Measurements from ENCODE around the gene ASCL3. TPM values are rescaled to one million over a fixed set of nuclear protein-coding genes. Genes with fewer than 3 reads are reported as not detected.

The ASCL3 gene
- total RNA-seq, 4 donors from 2014 or later, result not detected

DNA sequence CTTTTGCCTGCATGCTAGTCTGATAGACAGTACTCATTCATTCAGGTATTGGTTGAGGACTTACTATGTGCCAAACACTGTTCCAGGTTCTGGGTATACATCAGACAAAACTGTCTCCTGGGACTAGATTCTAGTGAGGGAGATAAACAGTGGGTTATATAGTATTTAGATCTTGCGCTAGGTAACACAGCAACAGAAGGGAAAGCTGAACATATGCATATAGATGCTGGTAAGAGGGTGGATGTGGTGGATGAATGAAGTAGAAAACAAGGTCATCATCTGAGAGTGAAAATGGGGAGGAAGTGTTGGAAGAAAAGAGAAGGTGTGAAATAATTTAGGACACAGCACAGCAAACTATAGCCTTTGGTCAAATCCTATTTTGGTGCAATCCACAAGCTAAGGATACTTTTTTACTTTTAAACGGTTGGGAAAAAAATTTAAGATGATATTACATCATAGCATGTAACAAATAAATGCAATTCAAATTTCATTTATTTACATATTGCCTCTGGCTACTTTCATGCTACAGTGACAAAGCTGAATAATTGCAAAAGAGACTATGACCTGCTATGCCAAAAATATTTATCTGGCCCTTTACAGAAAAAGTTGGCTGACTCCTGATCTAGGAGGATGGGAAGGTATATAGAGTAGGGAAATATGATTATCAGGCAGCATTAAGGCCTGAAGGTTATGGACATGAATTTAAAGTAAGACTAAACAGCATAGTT lies 28.5 kb upstream of the ASCL3 start:
- TF ChIP-seq, protein P1, sequence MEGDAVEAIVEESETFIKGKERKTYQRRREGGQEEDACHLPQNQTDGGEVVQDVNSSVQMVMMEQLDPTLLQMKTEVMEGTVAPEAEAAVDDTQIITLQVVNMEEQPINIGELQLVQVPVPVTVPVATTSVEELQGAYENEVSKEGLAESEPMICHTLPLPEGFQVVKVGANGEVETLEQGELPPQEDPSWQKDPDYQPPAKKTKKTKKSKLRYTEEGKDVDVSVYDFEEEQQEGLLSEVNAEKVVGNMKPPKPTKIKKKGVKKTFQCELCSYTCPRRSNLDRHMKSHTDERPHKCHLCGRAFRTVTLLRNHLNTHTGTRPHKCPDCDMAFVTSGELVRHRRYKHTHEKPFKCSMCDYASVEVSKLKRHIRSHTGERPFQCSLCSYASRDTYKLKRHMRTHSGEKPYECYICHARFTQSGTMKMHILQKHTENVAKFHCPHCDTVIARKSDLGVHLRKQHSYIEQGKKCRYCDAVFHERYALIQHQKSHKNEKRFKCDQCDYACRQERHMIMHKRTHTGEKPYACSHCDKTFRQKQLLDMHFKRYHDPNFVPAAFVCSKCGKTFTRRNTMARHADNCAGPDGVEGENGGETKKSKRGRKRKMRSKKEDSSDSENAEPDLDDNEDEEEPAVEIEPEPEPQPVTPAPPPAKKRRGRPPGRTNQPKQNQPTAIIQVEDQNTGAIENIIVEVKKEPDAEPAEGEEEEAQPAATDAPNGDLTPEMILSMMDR (IDR thresholded peaks at IDR 0.05), result no peak
- TF ChIP-seq POLR2A (IDR thresholded peaks at IDR 0.05) (no peak), POLR2AphosphoS5 (IDR thresholded peaks at IDR 0.05) (no peak), EP300 (IDR thresholded peaks at IDR 0.05) (no peak)
- Histone ChIP-seq H3K4me1 (no peaks in the 10 kb centered on the region), H3K9me3 (no peaks in the 10 kb centered on the region), H3K27ac (no peak overlapping the region), H3K4me3 (no peak overlapping the region), H3K36me3 (no peaks in the 10 kb centered on the region), H3K27me3 (no peaks in the 10 kb centered on the region)
- 65 to 71% methylated on average over 2 of the region's 2 CpGs for whole genome bisulfite sequencing, 2 donors (ENCODE audit: low coverage in 1 of 2)
- no peak for ATAC-seq

DNA sequence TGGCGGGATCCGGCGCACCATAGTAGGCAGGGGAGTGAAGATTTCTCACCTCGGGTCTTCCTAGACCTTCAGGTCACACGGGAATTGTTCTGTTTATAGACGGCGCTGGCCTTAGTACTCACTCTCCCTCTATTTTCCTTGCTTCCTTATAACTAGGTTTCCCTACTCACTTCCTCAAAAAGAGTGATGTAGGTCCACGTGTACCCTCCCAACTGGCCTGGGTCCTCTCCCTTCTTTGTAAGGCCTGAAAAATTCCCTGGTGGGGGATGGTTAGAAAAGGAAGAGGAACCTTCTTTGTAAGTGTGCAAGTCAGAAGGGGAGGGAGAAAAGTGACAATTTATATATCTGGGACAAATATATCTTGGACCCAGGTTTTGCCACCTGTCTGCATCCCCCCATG lies 24.4 kb upstream of the ASCL3 start:
- TF ChIP-seq, protein P1 (IDR thresholded peaks at IDR 0.05), result no peak
- TF ChIP-seq EP300 (IDR thresholded peaks at IDR 0.05), result no peak
- TF ChIP-seq POLR2A (IDR thresholded peaks at IDR 0.05), result no peak
- no peak for TF ChIP-seq POLR2AphosphoS5 (IDR thresholded peaks at IDR 0.05)
- no peak overlapping the region for H3K27ac ChIP-seq
- no peak for ATAC-seq
- no peaks in the 10 kb centered on the region for H3K36me3 ChIP-seq
- H3K9me3 ChIP-seq, result no peaks in the 10 kb centered on the region
- no peaks in the 10 kb centered on the region for H3K27me3 ChIP-seq
- H3K4me1 ChIP-seq, result peaks cover 5 to 30% (median 18%) of the 10 kb centered on the region in 3 donors
- 80 to 87% methylated on average over 1 to 4 of the region's 8 CpGs for WGBS, 2 donors (ENCODE audit: low coverage in 1 of 2)
- H3K4me3 ChIP-seq, result no peak overlapping the region

DNA sequence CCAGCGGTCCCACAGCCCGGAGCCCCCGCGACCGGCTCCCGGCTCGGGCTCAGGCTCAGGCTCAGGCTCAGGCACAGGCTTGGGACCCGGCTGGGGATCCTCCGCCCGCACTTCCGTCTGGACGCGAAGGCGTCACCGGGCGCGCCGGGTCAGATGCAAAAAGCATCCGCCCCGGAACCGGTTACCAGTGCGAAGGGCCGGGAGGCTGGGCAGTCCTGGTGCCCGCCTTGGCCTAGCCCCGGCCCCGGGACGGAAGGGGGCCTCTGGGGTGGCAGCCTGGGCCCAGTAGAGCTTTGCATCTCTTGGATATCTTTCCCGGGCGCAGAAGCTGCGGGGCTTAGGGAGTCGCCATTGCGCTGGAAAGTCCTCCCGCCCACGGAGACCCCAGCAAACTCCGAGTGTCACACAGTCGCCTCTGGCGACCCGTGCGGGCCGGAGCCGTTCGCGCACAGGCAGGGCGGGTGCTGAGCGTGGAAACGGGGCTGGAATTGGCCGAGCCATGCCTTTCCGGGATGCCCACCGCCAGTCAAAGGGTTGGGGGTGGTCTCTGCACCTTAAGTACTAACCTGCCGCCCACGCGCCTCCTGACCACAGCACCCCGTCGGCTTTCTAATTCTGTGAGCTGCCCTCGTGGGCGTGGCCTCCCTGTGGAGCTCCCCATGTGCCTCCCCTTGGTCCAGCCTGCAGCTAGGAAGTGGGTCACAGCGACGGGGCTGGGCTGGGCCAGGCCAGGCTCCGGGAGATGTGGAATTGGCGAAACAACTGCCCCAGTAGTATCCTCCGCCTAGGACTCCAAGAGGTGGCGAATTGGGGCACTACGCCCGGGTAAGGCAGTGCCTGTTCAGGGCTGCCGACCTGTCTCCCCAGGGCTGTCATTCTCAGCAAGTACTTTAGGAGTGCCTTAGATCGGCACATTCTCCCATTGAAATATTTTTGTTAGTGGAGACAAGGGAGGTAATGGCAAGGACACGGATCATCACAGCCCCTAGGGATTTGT lies 21.8 kb upstream of the ASCL3 start, which contains the start of gene TMEM9B:
TMEM9B (minus strand) TSS at position 119 of the 997 bp plus-strand sequence. CDS start 129 bp downstream, outside the sequence.
- Histone ChIP-seq H3K36me3 (peaks cover 0 to 9% of the 10 kb centered on the region in 2 donors), H3K9me3 (no peaks in the 10 kb centered on the region), H3K27ac (peak within 1 kb of the TSS; percentile 83 to 96 (median 94)), H3K4me3 (peak within 1 kb of the TSS; percentile 83 to 89), H3K4me1 (peaks cover 5 to 50% (median 18%) of the 10 kb centered on the region in 3 donors), H3K27me3 (no peaks in the 10 kb centered on the region)
- peak; percentile 97 for ATAC-seq
- WGBS, 2 donors (ENCODE audit: low coverage in 1 of 2), result 0% methylated on average over 4 to 15 of the region's 67 CpGs
- TF ChIP-seq EP300 (IDR thresholded peaks at IDR 0.05) (no peak), POLR2AphosphoS5 (IDR thresholded peaks at IDR 0.05) (peak; percentile 89), POLR2A (IDR thresholded peaks at IDR 0.05) (peak; percentile 92)
- TF ChIP-seq, protein P1 (IDR thresholded peaks at IDR 0.05), result peak in 1 of 4 experiments; percentile 18

DNA sequence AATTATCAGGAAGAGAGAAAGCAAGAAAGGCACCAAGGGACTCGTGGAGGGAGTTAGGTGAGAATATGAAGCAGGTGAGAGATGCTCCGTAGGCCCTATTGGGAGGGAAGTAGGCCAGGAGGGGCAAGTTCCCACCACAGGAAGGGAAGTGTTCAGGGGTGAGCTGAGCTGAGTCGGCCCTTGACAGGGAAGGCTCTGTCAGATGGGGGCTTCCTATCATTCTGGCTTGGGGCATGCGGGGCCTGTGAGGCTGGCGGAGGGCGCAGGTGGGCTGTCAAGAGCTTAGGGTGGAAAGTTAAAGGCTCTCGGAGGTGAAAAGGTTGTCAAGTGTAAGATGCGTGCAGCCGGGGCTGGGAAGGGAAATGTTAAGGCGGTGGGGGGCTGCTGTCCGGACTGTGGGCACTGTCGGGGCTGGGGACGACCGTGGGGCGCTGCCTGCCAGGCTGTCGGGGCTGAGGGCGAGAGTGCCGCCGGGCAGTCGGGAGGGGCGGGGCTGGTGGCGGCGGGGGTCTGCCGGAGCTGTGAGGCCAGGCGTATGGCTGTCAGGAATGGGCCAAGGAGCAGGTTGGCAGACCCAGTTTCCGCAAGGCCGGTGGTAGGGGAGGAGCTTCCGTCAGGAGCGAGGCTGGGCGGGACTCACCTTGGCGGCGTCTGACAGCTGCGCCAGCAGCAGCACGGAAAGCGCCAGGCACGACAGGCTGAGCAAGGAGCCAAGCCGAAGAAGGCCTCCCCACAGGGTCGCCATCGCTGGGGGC lies 20.9 kb upstream of the ASCL3 start:
- TF ChIP-seq POLR2A (IDR thresholded peaks at IDR 0.05) (no peak), POLR2AphosphoS5 (IDR thresholded peaks at IDR 0.05) (no peak), EP300 (IDR thresholded peaks at IDR 0.05) (no peak)
- TF ChIP-seq, protein P1 (IDR thresholded peaks at IDR 0.05), result no peak
- peak; percentile 78 for ATAC-seq
- Histone ChIP-seq H3K36me3 (peaks cover 0 to 9% of the 10 kb centered on the region in 2 donors), H3K27me3 (no peaks in the 10 kb centered on the region), H3K9me3 (no peaks in the 10 kb centered on the region), H3K4me3 (peak overlapping the region; percentile 83 to 89), H3K4me1 (peaks cover 8 to 59% (median 18%) of the 10 kb centered on the region in 3 donors), H3K27ac (peak overlapping the region; percentile 83 to 96 (median 94))
- 0% methylated on average over 5 to 9 of the region's 39 CpGs for WGBS, 2 donors (ENCODE audit: low coverage in 1 of 2)
